Ramos (cell line): Measurements from ENCODE around the gene CHRNB4.
"Not testable (repeated sequence)": the region's sequence is repeated elsewhere in the genome, so short reads cannot be mapped to it uniquely, and the experiment has no call there.

ENCODE experiments used
- in situ Hi-C: fragments of 300-500 bp; cut with MboI; formaldehyde crosslinking; loops from one replicate; pipeline ENCODE4 v1.14.3; 2022; ENCODE audit warnings: low sequenced_read_pairs; ENCODE audit not compliant: unreplicated experiment

CHRNB4 gene, protein sequence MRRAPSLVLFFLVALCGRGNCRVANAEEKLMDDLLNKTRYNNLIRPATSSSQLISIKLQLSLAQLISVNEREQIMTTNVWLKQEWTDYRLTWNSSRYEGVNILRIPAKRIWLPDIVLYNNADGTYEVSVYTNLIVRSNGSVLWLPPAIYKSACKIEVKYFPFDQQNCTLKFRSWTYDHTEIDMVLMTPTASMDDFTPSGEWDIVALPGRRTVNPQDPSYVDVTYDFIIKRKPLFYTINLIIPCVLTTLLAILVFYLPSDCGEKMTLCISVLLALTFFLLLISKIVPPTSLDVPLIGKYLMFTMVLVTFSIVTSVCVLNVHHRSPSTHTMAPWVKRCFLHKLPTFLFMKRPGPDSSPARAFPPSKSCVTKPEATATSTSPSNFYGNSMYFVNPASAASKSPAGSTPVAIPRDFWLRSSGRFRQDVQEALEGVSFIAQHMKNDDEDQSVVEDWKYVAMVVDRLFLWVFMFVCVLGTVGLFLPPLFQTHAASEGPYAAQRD

DNA sequence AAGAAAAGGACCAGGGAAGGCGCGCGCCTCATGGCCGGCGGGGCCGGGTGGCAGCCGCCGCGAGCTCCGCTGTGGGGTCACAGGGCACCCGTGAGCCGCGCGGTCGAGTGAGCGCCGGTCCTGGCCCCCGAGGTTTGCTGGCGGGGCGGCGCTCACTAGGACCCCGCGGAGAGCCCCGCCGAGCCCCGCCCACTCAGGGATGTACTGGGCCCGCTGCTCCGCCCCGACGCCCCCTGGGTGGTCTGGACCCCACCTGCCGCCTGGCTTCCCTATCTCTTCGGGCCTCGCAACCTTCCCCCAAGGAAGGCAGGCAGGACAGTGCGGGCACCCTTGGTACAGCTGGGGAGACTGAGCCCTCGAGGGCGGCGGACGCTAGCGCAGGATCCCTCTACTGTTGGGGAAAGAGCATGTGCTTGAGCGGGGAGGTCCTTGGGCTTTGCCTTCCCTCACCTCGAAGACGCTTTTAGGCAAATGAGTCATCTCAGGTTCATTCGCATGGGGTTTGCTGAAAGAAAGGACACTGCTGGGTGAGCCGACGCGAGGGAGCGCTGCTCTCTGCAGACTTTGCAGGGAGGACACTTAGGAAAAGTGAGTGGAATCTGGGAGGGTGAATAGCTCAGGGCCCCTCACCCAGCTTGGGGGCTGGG lies at the start of gene CHRNB4:
CHRNB4 (minus strand) TSS at position 109 of the 647 bp plus-strand sequence; CDS start at position 32, 77 bp downstream.
- in situ Hi-C loops = no loop called here

DNA sequence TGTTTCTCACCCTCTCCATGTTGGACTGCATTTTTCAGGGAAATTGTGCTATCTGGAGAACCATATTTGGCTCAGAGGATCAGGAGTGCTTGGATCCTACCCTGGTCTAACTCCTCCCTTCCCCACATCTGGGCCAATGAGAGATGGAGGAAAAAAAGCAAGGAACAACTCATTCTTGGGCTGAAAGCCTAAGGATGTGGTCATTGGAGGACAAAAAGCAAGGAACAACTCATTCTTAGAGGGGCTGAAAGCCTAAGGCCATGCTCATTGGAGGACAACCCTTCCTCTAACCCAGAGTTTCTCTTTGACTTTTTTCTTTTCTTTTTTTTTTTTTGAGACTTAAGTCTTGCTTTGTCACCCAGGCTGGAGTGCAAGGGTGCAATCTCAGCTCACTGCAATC lies 48.6 kb upstream of the CHRNB4 start:
- in situ Hi-C loops = no loop called here

DNA sequence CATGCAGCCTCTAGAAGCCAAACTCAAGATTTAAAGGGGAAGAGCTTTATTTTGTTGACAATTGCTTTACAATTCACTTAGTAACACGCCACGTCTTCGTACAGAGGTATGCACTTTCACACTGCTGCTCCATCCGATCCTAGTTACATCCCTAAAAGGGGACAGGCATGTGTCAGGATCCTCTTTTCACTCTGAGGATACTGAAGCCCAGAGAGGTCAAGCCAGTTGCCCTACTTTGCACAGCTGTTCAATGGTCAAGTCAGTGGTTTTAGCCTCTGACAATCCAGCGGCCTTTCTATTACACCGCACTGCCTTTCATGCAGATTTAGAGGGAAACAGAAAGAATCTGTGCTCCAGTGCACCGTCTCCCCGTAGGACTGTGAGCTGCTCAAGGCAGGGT lies 44.9 kb upstream of the CHRNB4 start:
- in situ Hi-C loops = no loop called here

DNA sequence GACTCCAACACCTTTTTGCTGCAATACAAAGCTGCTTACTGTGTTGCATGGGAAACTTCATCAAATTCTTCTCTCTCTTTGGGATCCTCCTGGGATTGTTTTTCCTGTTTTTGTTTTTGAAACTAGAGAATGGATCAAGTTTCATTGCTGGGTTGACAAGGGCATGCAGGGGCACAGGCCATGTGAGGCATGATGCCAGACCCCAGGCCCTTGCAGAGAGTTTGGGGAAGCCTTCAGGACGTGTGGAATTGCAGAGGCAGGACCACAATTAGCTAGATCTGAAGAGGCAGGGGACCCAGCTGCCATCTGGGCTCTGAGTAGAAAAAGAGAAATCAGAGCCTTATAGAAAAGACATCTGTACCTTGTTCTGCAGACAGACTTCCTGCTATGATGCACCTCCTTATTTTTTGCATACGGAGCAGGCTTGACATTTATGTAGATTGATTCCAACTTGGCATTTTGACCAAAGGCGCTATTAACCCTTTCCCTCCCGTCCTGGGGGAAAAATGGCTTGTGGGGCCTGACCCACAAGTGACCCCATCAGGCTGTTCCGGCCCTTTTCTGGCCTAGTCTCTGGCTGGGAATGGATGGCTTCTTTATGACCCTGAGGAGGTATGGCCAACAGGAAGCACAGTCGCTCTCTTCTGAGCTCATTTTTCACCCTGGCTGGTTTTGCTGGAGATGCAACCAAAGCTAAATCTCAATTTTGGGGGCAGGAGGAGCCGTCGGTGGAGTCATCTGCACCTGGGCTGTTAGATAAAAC lies 44.3 kb upstream of the CHRNB4 start:
- in situ Hi-C loops = no loop called here

DNA sequence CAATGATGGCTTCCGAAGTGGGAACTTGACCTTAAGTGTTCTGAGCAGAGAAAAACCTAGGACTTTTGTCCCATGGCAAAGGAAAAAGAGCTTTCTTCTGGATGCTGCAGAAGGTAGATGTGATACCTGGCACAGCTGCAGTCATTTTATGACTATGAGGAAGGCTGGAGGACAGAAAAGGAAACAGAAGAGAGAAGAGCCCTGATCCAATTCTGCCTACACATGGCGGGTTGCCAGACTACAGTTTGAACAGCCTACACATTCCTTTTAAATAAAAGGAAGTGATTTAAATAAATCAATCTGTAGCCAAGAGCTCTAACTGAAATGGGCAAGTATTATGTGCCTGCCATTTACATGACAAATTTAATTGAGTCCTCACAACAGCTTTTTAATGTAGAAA lies 43.6 kb upstream of the CHRNB4 start:
- in situ Hi-C loops = no loop called here

DNA sequence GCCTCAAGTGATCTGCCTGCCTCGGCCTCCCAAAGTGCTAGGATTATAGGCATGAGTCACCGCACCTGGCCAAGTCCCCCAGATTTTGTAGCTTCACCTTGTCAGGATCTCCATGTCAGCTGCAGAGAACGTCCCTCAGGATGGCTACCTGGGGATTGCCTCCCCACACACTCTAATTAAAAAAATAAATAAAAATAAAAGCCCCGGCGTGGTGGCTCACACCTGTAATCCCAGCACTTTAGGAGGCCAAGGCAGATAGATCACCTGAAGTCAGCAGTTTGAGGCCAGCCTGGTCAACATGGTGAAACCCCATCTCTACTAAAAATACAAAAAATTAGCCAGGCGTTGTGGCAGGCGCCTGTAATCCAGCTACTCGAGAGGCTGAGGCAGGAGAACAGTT lies 42.6 kb upstream of the CHRNB4 start:
- in situ Hi-C loops = not testable (repeated sequence)

DNA sequence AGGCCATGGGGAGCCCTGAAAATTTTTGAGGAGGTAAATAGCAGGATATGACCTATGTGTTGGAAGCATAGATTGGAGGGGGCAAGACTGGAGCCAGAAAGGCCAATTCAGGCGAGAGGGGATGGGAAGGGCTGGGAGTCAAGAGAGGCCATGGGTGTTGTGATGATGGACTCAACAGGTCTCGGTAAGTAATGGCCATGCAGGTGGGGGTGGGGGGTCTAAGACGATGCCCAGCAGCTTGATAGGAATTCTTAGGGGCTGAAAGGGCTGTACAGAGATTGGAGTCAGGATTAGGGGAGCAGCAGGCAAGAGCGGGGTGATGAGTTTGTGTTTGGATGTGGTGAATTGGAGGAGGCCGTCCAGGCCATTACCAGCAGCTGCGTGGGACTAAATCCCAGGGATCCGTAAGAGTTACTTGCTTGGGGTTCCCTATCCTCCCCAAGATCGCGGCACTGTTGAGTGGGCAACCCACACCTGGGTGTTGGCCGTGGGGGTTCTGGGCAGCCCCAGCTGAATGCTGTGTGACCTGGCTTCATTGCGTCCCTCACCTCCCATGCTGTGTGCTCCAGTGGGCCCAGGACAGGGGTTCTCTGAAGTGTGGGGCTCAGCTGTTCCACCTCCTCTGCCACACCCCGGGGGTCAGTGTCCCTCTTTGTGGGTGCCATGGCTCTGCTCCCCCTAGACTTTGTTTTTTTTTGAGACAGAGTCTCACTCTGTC lies 41.8 kb upstream of the CHRNB4 start:
- in situ Hi-C loops = no loop called here

DNA sequence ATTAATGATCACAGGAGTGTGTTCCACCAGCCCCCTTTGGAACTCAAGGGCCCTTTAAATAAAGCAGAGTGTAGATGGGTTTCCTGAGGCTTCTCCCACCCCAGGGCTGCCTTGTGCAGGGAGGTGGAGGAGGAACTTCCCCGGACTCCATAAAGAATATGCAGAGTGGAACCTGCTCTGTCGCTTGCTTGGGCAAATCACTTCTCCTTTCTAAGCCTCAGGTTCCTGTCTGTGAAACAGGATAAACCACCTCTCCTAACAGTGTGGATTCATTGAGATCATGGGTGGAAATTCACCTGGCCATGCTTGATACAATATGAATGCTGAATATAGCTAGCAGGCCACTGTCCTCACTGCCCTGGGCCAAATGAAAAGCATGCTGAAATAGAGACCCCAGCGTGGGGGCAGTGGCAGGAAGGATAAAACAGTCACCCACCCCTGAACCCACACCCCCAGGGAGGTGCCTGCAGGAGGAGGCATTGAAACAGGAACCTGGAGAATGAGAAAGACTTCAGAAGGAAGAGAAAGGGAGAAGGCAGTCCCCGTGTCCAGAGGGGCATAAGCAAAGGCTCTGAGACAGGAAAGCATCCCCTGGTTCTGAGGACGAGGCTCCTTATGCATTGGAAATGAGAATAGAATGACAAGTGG lies 41.1 kb upstream of the CHRNB4 start:
- in situ Hi-C loops = no loop called here

DNA sequence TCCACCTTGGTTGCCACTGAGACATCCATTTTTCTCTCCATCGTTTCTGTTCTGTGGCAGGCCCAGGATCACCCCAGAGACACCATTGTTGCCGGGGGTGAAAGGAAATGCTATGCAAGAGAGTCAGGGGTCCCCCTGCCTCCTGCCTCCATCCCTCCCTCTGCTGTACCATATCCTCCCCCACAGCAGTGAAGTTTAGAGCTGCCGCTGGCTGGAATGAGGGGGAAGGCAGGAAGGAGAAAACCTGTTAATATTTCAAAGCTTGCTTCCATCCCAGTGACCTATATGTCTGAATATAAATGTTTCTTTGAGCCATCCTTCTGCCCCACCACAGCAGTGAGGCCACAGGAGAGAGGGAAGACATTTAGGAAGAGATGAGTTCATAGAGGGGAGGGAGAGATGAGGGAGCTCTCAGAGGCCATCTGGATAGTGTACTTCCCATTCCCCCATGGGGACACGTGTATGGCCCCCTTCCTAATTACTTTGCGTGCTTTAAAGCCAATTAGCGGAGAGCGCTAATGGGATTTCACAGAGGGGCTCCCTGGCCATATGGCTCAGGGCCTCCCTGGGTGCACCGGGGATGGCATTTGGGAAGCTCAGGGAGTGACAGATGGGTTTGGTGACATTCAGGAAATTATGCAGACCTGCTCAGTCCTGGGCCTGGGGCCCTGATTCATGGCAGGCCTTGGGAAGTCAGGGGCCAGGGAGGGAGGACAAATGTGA lies 40.4 kb upstream of the CHRNB4 start:
- in situ Hi-C loops = no loop called here

DNA sequence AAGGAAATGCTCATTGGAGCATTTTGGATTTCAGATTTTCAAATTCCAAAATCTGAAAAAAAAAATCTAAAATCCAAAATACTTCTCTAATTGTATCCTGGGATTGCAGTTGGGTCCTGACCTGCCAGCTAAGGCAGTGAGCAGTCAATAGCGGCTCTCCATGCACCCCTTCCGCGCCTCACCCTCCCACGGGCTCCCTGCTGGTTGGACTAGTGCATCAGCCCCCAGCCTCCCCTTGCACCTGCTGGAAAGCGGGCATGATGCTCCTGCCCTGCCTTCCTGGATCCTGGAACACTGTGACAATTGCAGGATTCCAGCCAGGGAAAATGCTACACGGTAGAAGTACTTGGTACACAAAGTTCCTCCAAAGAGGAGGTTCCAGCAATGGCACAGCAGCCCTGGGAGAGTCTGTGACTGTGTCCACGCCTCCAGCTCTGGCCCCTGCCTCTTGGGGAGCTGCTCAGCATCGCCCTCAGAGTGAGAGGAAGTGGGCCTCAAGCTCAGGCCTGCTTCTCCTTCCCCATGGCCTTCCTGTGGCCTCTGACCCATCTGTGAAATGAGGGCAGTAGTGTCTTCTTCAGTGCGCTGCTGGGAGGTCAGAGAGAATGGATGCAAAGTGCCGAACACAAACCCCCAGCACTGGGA lies 39.5 kb upstream of the CHRNB4 start:
- in situ Hi-C loops = no loop called here

DNA sequence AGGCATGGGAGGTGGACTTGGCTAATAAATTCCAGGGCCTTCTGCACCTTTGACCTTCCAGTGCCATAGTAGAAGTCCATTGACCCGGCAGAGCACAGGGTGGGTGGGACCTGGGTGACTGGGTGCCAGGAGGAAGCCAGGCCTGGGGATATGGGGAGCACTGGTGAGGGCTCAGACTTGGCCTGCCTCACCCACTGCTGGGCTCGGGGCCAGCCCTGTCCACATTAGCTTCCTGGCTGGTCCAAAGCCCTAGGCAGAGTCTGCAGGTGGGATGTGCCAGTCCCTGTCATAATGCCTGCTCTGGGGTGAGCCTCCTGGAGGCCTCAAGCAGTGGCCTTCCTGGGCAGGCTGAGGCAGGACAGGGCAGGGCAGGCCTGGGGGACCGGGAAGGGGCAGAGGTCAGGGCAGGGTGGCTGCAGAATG lies 38.1 kb upstream of the CHRNB4 start:
- in situ Hi-C loops = no loop called here

DNA sequence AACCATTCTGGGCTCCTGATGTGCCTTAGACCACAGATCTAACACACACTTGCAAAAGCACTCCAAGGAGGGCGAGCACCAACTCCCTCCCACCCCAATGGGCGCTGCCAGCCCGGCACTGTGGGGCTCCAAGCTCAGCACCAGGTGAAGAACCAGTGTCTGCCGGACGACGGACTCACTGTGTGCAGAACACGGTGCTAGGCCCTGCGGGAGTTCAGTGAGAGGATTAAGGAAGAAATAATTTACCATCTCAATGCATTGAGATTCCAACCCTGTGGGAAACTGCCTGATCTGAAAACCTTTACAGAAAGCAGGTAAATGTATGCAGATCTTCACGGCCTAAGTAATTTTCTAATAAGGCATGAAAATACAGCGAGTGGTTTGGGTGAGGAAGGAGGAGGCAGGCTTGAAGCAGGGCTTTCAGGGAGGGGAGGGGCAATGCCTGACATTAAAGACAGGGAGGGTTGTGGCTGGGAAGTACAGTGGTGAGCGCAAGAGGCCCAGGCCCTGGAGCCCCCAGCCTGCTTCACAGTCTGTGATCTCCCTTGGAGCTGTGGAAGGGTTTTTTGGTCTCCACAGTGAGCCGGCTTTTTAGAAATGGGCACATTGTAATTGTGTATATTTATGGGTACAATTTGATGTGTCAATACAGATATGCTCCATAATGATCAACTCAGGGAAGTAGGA lies 35.6 kb upstream of the CHRNB4 start:
- in situ Hi-C loops = no loop called here

DNA sequence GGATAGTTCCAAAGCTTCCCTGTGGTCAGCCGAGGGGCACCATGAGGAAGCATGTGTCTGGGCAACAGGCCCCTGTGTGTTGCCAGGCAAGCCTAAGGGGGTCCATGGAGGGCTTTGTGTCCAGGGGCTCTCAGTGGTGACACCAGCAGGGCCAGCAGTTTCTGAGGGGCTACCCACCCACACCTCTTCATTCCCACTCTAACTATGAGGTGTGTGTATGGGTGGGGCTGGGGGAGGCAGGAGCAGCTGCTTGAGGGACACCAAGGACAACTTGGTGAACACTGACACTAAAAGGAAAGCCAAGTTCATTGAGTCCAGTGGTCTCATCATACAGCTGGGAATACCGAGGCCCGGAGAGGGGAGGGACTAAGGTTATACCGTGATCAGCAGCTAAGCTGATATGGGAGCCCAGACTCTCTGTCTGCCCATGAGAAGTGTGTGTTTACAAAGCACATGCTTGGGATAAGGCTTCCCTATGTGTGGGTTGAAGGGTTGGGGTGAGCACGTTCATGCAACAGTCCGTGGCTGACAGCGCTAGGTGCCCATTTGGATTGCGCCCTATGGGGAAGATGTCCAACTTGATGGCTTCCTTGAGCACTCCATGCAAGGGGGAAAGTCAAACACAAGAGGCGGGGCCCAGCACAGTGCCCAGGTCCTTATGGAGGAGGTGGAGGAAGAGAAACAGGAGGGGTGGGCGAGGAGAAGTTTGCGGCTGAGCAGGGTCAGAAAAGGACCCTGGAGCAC lies 34.8 kb upstream of the CHRNB4 start:
- in situ Hi-C loops = no loop called here

DNA sequence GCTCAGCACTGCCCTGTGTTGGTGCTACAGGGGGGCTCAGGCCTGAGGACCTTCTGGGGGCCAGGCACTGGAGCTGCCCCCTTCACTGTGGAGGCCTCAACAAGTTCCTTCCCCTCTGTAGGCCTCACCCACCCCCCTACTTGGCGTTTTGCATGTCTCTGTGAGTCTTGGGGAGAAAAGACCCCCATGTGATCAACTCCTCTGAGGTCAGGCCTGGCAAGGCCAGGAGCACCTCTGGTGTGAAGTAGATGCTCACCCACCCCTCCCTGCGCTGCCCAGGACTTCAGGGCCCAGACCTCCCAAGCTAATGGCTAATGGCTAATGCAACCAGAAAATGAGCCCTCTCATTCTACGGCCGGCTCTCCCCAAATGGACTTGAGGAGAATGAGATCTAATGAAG lies 34.2 kb upstream of the CHRNB4 start:
- in situ Hi-C loops = no loop called here

DNA sequence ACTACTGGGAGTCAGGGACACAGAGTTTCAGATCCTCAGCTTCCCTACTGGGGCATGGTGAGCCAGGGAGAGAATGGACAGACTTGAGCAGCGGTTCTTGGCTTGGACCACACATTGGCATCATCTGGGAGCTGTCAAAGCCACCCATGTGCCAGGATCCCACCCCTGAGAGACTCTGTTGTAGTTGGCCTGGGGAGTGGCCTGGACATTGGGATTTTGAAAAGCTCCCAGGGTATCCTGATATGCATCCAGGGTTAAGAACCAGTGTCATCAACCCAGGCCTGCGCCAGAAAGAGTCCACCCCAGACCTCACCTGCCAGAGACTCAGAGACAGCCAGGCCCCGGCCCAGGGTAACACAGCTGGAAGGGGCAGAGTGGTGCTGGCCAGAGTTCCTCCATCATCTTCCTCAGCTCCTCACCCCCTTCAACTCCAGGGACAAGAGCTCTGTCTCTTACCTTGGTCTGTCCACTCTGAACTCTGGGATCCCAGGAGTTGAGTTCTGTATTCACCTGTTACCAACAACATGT lies 33.0 kb upstream of the CHRNB4 start:
- in situ Hi-C loops = no loop called here

DNA sequence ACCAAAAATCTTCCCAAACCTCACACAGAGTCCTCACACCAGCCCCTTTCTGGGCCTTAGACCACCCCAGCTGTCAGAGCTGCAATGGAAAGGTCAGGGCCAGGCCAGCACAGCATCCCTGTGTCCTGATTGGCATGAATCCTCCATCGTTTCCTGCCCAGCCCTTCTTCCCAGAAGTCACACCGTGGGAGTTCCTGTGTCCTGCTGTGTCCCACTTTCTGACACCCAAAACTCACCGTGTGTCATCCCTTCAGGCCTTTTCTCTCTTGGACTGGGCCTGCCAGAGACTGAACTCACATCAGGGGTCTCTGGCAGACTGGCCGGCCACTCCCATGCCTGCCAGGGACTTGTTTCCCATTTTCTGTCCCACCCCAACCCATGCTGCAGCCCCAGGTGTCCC lies 32.5 kb upstream of the CHRNB4 start:
- in situ Hi-C loops = no loop called here

DNA sequence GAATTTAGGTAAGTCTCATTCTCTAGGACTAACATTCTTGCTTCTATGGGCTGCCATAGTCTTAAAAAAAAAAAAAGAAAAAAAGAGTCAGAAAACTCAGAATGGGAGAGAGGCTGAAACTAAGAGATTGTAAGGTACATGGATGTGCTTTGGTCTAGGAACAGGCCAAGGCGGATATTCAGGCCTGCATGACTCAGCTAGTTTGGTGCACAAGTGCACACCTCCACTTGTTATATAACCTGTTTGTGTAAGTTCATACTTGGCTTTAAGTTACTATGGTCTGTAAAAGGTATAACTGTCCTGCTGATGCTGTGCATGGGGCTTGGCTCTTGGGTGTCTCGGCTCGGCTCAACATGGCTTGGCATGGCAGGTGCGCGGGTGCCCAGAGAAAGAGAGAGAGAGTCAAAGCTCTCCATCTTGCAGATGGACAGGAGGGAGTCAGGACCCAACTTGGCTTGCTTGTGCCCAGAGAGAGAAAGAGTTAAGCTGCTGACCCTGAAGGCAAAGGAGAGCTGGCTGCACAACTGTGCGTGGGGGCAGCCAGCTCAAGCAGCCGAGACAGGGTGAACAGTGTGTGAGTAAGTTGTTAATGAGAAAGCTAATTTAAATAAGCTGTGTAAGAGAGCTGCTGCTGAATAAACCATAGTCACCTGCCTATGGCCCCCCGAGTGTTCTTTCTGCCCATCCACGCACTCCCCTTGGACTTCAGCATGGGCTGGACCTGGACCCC lies 31.4 kb upstream of the CHRNB4 start:
- in situ Hi-C loops = no loop called here
